Activated T-cell treated with anti-CD3 and anti-CD28 coated beads, Interleukin-2, amount 50 U/mL, for 4 hours (primary cell): ENCODE results near the gene UTS2R. TPM values are rescaled to one million over a fixed set of nuclear protein-coding genes. Genes with fewer than 3 reads are reported as not detected.
"Not testable (repeated sequence)": the region's sequence is repeated elsewhere in the genome, so short reads cannot be mapped to it uniquely, and the experiment has no call there.

Experiments
- ATAC-seq, 2 donors: fragments of 200-7000 bp; cut with Tn5 transposase; one replicate each; pipeline ENCODE4 v1.10.0; 2021
- DNase-seq: peaks from one replicate; pipeline ENCODE4 v3.0.0-alpha.2; 2020
- H3K27me3 Mint-ChIP-seq: one replicate; pipeline ENCODE4 v1.8.0; 2021; ENCODE audit warnings: low read depth, mixed read lengths
- H3K36me3 Mint-ChIP-seq: one replicate; pipeline ENCODE4 v1.8.0; 2022; ENCODE audit warnings: mixed read lengths; ENCODE audit not compliant: insufficient read depth
- H3K4me1 Mint-ChIP-seq: one replicate; pipeline ENCODE4 v1.8.0; 2021; ENCODE audit warnings: low read depth, mixed read lengths
- H3K4me3 Mint-ChIP-seq: one replicate; pipeline ENCODE4 v1.8.0; 2021; ENCODE audit warnings: mild to moderate bottlenecking, moderate library complexity, mixed read lengths
- H3K9me3 Mint-ChIP-seq: one replicate; pipeline ENCODE4 v1.8.0; 2021; ENCODE audit warnings: mixed read lengths
- total RNA-seq, 3 donors: library from RNA; stranded (reverse); gene quantifications; one replicate each; pipeline ENCODE4 v1.2.1, GENCODE V29; 2021

The UTS2R gene
- total RNA-seq, 3 donors from 2014 or later = not detected

DNA sequence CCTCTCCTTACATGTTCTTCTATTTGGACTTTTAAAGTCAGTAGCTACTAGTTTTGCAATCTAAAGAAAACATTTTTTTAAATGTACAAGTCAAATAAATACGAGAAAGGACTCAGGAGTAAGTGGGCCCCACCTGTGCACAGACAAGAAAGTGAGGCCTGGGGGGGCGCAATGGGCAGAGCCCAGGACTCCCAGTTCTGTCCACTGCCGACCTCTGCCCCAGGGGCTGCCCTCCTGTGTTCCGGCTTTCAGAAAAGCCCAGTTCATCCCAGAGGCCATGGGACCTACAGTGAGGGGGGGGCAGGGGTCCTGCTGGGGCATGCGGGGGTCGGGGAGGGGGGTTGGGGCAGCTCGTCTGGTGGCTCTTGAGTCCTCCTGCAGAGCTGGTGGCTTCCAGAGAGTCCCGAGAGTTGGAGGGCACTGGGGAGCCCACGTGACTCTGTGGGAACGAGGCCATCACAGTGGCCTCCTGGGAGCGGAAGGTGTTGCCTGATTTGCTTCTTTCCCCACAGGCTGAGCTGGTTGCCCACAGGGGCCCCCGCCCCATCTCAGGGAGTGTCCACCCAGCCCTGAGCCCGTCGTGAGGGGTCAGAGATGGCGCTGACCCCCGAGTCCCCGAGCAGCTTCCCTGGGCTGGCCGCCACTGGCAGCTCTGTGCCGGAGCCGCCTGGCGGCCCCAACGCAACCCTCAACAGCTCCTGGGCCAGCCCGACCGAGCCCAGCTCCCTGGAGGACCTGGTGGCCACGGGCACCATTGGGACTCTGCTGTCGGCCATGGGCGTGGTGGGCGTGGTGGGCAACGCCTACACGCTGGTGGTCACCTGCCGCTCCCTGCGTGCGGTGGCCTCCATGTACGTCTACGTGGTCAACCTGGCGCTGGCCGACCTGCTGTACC, 2.4 kb downstream of the UTS2R start:
- no peak for DNase-seq
- no peaks in the 10 kb centered on the region for H3K36me3 Mint-ChIP-seq
- peaks cover 21% of the 10 kb centered on the region for H3K4me1 Mint-ChIP-seq
- ATAC-seq = no peak
- H3K4me3 Mint-ChIP-seq = no peak overlapping the region
- H3K27me3 Mint-ChIP-seq = peaks cover 51% of the 10 kb centered on the region
- H3K9me3 Mint-ChIP-seq = no peaks in the 10 kb centered on the region

DNA sequence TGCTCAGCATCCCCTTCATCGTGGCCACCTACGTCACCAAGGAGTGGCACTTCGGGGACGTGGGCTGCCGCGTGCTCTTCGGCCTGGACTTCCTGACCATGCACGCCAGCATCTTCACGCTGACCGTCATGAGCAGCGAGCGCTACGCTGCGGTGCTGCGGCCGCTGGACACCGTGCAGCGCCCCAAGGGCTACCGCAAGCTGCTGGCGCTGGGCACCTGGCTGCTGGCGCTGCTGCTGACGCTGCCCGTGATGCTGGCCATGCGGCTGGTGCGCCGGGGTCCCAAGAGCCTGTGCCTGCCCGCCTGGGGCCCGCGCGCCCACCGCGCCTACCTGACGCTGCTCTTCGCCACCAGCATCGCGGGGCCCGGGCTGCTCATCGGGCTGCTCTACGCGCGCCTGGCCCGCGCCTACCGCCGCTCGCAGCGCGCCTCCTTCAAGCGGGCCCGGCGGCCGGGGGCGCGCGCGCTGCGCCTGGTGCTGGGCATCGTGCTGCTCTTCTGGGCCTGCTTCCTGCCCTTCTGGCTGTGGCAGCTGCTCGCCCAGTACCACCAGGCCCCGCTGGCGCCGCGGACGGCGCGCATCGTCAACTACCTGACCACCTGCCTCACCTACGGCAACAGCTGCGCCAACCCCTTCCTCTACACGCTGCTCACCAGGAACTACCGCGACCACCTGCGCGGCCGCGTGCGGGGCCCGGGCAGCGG, 3.2 kb downstream of the UTS2R start:
- no peak for ATAC-seq
- no peak for DNase-seq
- Mint-ChIP-seq H3K4me1 (peaks cover 21% of the 10 kb centered on the region), H3K27me3 (peaks cover 50% of the 10 kb centered on the region), H3K36me3 (no peaks in the 10 kb centered on the region), H3K4me3 (no peak overlapping the region), H3K9me3 (no peaks in the 10 kb centered on the region)

DNA sequence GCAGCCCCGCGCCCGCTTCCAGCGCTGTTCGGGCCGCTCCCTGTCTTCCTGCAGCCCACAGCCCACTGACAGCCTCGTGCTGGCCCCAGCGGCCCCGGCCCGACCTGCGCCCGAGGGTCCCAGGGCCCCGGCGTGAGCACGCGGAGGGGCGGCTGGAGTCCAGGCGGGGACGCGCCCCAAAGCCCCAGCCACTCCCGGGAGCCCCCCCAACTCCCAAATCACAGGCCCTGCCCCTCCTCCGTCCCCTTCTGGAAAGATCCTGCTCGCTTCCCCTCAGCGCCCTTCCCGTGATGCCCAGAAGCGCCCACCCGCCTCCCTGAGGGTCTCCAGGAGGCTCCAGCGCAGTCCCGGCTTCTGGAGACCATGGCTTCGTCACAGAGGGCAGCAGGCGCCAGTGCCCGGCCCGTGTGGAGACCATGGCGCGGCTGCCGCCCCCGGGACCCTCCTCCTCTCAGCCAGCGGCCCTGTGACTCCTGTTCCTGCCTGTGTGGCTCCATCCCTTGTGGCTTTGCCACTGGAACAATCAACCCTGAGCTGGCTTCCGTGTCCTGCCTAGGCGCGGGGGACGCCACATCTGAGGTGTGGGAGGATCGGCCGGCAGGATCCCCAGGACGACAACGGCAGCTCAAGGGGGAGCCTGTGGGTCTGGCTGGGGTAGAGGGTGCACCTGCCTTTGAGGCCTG, 3.9 kb downstream of the UTS2R start:
- H3K4me3 Mint-ChIP-seq = no peak overlapping the region
- DNase-seq = no peak
- H3K9me3 Mint-ChIP-seq = no peaks in the 10 kb centered on the region
- peaks cover 19% of the 10 kb centered on the region for H3K4me1 Mint-ChIP-seq
- ATAC-seq = no peak
- H3K36me3 Mint-ChIP-seq = no peaks in the 10 kb centered on the region
- H3K27me3 Mint-ChIP-seq = peaks cover 53% of the 10 kb centered on the region

DNA sequence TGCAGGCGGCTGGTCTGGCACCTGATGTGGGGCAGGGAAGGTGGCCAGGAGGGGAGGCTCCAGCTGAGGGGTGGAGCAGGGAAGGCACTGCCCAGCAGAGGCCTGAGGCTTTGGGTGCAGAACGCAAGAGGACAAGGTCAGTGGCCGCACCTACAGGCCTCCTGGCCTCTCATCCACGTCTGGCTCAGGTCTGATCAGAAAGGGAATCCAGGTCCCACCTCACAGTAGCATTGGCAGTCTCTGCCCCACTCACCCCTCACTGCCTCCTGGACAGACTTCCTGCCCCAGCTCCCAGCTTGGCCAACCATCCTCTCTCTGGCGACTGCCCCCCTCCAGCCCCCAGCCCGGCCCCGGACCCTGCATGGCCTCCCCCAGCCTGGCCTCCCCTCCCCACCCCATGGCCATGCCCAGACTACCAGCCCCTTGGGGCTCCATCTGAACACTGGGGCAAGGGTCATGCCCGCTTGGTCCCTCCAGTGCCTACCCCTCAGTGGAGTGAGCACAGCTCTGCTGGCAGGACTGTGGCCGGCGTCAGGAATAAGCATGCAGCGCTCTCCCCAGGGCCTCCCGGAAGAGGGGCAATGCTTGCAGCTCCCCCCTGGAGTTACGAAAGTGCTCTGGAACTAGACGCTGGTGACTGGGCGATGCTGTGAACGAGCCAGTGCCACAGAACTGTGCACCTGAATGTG, 4.6 kb downstream of the UTS2R start:
- Mint-ChIP-seq H3K4me1 (peaks cover 13% of the 10 kb centered on the region), H3K27me3 (peaks cover 54% of the 10 kb centered on the region), H3K9me3 (no peaks in the 10 kb centered on the region), H3K36me3 (no peaks in the 10 kb centered on the region), H3K4me3 (no peak overlapping the region)
- DNase-seq (no peak), ATAC-seq (no peak)

DNA sequence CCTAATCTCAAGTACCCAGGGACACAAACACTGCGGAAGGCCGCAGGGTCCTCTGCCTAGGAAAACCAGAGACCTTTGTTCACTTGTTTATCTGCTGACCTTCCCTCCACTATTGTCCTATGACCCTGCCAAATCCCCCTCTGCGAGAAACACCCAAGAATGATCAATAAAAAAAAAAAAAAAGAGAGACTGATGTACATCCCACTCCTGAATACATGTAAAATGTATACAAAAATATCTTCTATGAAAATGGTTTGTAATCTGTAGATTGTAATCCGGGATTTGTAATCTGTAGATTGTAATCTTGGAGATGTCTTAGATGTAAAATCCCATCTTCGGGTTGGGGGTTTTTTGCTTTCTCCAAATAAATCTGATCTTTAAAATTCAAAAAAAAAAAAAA, 5.7 kb downstream of the UTS2R start:
- H3K4me3 Mint-ChIP-seq, ATAC-seq, DNase-seq, H3K9me3 Mint-ChIP-seq, H3K36me3 Mint-ChIP-seq: not testable (repeated sequence)
- H3K4me1 Mint-ChIP-seq = peaks cover 14% of the 10 kb centered on the region
- H3K27me3 Mint-ChIP-seq = peaks cover 59% of the 10 kb centered on the region

DNA sequence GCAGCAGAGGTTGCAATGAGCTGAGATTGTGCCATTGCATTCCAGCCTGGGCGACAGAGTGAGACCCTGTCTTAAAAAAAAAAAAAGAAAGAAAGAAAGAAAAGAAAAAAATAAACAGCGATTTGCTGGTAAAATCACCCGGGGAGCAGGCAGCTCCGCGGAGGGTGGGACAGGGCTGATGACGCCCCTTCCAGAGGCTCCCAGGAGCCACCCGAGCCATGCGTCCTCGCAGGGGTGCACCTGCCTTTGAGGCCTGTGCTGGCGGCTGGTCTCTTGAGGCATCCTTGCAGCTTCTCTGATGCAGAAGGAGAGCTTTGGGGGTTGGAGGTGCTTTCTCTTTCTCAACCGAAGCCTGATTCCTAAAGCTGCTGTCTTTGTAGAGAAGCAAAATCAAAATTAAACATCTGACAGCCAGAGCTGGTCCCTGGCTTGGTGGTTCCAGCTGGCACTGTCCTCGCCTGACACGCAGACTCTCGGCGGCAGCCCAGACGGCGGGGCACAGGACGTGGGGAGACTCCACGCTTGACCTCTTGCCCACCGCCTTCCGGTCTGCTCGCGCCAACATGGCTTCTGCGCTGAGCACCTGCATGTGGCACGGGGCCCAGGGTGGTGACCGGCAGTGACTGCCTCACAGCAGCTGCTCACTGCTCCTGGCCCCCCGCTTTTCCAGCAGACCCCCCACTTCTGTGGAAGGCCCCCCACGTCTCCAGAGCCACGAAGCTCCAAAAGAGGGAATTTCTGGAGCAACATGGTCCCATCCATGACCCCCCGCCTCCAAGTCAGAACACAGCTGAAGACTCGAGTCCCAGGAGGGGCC, 6.6 kb downstream of the UTS2R start:
- no peaks in the 10 kb centered on the region for H3K9me3 Mint-ChIP-seq
- DNase-seq (no peak), ATAC-seq (no peak)
- H3K36me3 Mint-ChIP-seq = no peaks in the 10 kb centered on the region
- no peak overlapping the region for H3K4me3 Mint-ChIP-seq
- peaks cover 7% of the 10 kb centered on the region for H3K4me1 Mint-ChIP-seq
- peaks cover 53% of the 10 kb centered on the region for H3K27me3 Mint-ChIP-seq

DNA sequence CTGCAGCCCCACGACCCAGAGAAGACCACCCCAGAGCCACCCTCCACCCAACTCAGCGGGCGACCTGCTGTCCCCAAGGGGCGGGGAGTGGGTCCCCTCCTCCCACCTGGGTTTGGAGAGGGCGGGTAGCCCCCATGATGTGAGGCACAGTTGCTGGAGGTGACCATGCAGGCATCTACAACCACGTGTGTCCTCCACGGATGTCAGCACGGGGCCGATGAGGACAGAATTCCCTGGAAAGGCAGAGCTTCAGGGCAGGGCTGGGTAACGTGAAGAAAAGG, 7.1 kb downstream of the UTS2R start:
- Mint-ChIP-seq H3K9me3 (no peaks in the 10 kb centered on the region), H3K4me1 (peaks cover 3% of the 10 kb centered on the region), H3K27me3 (peaks cover 51% of the 10 kb centered on the region), H3K36me3 (no peaks in the 10 kb centered on the region), H3K4me3 (no peak overlapping the region)
- ATAC-seq (no peak), DNase-seq (no peak)

DNA sequence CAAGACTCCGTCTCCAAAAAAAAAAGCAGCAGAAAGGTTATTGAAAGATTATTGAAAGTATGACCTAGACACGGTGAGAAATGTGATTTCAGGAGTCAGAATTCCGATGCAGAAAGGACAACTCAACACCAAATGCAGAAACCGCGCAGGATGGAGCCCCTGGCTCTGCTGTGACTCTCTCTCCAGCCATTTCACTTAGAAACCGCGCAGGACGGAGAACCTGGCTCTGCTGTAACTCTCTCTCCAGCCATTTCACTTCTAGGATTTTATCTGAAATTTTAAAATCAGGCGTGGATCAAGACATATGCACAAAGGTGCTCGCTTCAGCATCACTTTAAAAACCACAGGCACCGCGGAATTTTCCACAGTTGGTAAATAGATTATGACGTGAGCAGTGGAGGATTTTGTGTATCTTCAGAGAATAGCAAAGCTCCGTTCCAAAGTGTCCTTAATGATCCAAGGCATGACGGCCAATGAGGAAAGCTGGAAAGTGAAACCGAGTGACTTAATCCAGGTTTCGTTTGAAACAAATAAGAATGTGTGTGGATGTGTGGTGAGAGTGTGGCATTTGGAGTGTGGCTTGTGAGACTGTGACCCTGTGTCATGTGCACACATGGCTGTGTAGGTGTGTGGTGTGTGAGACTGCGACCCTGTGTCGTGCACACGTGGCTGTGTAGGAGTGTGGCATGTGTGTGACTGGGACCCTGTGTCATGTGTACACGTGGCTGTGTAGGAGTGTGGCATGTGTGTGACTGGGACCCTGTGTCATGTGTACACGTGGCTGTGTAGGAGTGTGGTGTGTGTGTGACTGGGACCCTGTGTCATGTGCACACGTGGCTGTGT, 9.5 kb downstream of the UTS2R start:
- Mint-ChIP-seq H3K4me3 (no peak overlapping the region), H3K9me3 (no peaks in the 10 kb centered on the region), H3K36me3 (no peaks in the 10 kb centered on the region), H3K4me1 (peaks cover 3% of the 10 kb centered on the region), H3K27me3 (peaks cover 49% of the 10 kb centered on the region)
- DNase-seq (no peak), ATAC-seq (peak in 1 of 2 donors; percentile 56)

DNA sequence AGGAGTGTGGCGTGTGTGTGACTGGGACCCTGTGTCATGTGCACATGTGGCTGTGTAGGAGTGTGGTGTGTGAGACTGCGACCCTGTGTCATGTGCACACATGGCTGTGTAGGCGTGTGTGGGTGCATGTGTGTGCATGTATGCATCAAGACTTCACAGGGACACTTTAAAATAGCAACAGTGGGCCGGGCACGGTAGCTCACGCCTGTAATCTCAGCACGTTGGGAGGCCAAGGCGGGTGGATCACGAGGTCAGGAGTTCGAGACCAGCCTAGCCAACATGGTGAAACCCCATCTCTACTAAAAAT, 10.1 kb downstream of the UTS2R start:
- peaks cover 45% of the 10 kb centered on the region for H3K27me3 Mint-ChIP-seq
- not testable (repeated sequence) for ATAC-seq, H3K4me3 Mint-ChIP-seq, H3K9me3 Mint-ChIP-seq, DNase-seq, H3K36me3 Mint-ChIP-seq, H3K4me1 Mint-ChIP-seq

DNA sequence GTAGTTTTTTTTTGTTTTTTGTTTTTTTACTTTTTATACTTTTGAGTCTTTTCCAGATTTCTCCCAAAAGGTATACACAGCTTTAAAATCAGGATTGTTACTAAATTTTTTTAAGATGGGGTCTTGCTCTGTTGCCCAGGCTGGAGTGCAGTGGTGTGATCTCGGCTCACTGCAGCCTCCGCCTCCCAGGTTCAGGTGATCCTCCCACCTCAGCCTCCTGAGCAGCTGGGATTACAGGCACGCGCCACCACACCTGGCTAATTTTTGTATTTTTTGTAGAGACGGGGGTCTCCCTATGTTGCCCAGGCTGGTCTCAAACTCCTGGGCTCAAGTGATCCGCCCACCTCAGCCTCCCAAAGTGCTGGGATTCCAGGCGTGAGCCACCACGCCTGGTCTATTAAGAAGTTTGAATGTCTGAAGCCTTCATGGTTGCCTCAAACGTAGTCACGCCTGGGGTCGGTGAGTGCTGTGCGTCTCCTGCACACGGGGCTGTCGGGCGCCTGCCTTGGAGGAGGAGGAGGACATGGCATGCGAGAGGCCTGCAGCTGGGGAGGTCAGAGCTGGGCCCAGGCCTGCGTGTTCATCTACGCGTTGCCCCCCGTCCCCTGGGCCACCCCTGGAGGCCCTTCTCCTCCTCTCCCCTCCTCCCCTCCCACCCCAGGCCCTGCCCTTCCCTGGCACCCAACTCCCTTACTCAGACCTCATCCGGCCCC, 10.8 kb downstream of the UTS2R start:
- ATAC-seq, DNase-seq, H3K4me3 Mint-ChIP-seq, H3K9me3 Mint-ChIP-seq, H3K36me3 Mint-ChIP-seq, H3K4me1 Mint-ChIP-seq: not testable (repeated sequence)
- peaks cover 44% of the 10 kb centered on the region for H3K27me3 Mint-ChIP-seq

DNA sequence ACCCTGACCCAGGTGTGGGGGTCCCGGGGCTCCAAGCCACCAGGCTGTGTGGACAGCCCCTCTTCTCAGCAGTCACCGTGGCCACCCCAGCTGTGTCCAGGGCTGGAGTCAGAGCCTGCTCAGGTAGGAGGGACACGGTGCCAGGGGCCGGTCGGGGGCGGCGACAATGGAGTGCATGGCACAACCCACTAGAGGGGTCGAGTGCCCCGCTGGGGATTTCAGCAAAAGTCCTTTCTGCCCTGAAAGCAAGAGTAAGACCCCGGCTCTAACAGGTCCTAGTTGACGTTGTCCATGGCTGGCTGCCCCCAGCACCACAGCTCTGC, 11.3 kb downstream of the UTS2R start:
- peaks cover 3% of the 10 kb centered on the region for H3K4me1 Mint-ChIP-seq
- H3K4me3 Mint-ChIP-seq = no peak overlapping the region
- H3K9me3 Mint-ChIP-seq = no peaks in the 10 kb centered on the region
- no peaks in the 10 kb centered on the region for H3K36me3 Mint-ChIP-seq
- ATAC-seq (no peak), DNase-seq (no peak)
- H3K27me3 Mint-ChIP-seq = peaks cover 43% of the 10 kb centered on the region

DNA sequence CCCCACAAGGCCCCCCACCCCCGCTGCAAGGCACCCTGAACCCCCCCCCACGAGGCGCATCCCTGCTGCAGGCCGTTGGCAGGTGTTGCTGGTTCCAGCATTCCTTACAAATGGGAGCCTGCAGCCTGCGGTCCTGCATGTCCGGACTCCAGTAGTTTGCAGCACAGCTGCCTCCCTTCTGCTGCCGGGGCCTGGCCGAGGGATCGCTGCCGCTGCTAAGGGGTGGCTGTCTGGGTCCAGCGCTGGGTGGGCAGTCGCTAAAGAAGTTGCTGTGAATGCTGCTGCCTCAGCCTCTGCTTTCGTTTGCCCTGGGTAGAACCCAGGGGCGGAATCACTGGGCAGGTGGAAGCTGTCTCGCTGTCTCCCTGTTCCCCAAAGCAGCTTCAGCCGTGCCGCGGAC, 11.8 kb downstream of the UTS2R start:
- H3K9me3 Mint-ChIP-seq = no peaks in the 10 kb centered on the region
- peaks cover 3% of the 10 kb centered on the region for H3K4me1 Mint-ChIP-seq
- DNase-seq = no peak
- no peak overlapping the region for H3K4me3 Mint-ChIP-seq
- peaks cover 41% of the 10 kb centered on the region for H3K27me3 Mint-ChIP-seq
- no peaks in the 10 kb centered on the region for H3K36me3 Mint-ChIP-seq
- no peak for ATAC-seq
